SK-N-SH (cell line): ENCODE data around the gene CRACR2A. TPM values are rescaled to one million over a fixed set of nuclear protein-coding genes. Genes with fewer than 3 reads are reported as not detected.

ENCODE experiments used
- CTCF ChIA-PET: fragments of 300-600, 350-600 bp; formaldehyde crosslinking; extraction: SDS; loops from one replicate; lab custom pipeline; 2021; lab: Yijun Ruan, JAX
- POLR2A ChIA-PET: fragments of 350-600 bp; sonication (Branson Sonifier 250); formaldehyde crosslinking; extraction: SDS; loops from one replicate; lab custom pipeline; 2020; ENCODE audit warnings: antibody characterized with exemption, inconsistent platforms; lab: Yijun Ruan, JAX
- DNase-seq: peaks from one replicate; pipeline ENCODE4 v3.0.0; 2012
- H2AFZ ChIP-seq: fragments of 200-600 bp; sonication (generic); 2 replicates; pipeline ENCODE4 v1.8.1; 2016; ENCODE audit warnings: antibody characterized with exemption, mild to moderate bottlenecking, low read depth
- H3F3A ChIP-seq: fragments of 200-600 bp; sonication (generic); replicated peaks from 2 replicates; pipeline ENCODE3; 2016; ENCODE audit warnings: antibody characterized with exemption, mild to moderate bottlenecking; ENCODE audit not compliant: insufficient read depth
- H3K27ac ChIP-seq, 2 experiments: fragments of 200-500 bp in 1 of 2; fragments of 200-600 bp in 1 of 2; sonication (Bioruptor generic) in 1 of 2; sonication (generic), shearing (Covaris generic) in 1 of 2; 2 replicates each; pipeline versions ENCODE4 v1.5.1 to v1.6.1; 2014 to 2016; ENCODE audit warnings: low read depth in 2 of 2, inconsistent platforms in 1 of 2, low read length in 1 of 2, mild to moderate bottlenecking in 1 of 2, mixed read lengths in 1 of 2
- H3K27me3 ChIP-seq: fragments of 200-600 bp; sonication (generic), shearing (Covaris generic); 2 replicates; pipeline ENCODE4 v1.6.1; 2016; ENCODE audit warnings: mixed run types; ENCODE audit not compliant: insufficient read depth
- H3K36me3 ChIP-seq, 2 experiments: fragments of 200-500 bp in 1 of 2; fragments of 200-600 bp in 1 of 2; sonication (Bioruptor generic) in 1 of 2; sonication (generic) in 1 of 2; replicated peaks in 1 of 2; 2 replicates each; pipeline versions ENCODE3 to v1.5.1; 2014 to 2016; ENCODE audit warnings: low read length in 1 of 2, mild to moderate bottlenecking in 1 of 2; ENCODE audit not compliant: insufficient read depth in 2 of 2, control insufficient read depth in 1 of 2
- H3K4me1 ChIP-seq, 2 experiments: fragments of 200-500 bp in 1 of 2; fragments of 200-600 bp in 1 of 2; sonication (Bioruptor generic) in 1 of 2; sonication (generic), shearing (Covaris generic) in 1 of 2; 2 replicates each; pipeline versions ENCODE4 v1.5.1 to v1.6.1; 2014 to 2016; ENCODE audit warnings: low read depth in 1 of 2, low read length in 1 of 2, mixed run types in 1 of 2; ENCODE audit not compliant: insufficient read depth in 2 of 2, control insufficient read depth in 1 of 2
- H3K4me2 ChIP-seq: fragments of 200-600 bp; sonication (generic), shearing (Covaris generic); 2 replicates; pipeline ENCODE4 v1.6.1; 2017; ENCODE audit warnings: mixed run types
- H3K4me3 ChIP-seq, 2 experiments: fragments of 200-500 bp in 1 of 2; fragments of 200-600 bp in 1 of 2; sonication (Bioruptor generic) in 1 of 2; sonication (generic), shearing (Covaris generic) in 1 of 2; 2 replicates each; pipeline versions ENCODE4 v1.5.1 to v1.8.1; 2014 to 2016; ENCODE audit warnings: low read depth in 2 of 2, inconsistent platforms in 1 of 2, low read length in 1 of 2, mild to moderate bottlenecking in 1 of 2, mixed read lengths in 1 of 2, moderate library complexity in 1 of 2
- H3K79me2 ChIP-seq: fragments of 200-600 bp; sonication (generic); 2 replicates; pipeline ENCODE4 v1.8.1; 2017; ENCODE audit warnings: mild to moderate bottlenecking; ENCODE audit not compliant: insufficient read depth
- H3K9ac ChIP-seq: fragments of 200-600 bp; sonication (generic); 2 replicates; pipeline ENCODE4 v1.6.1; 2017; ENCODE audit warnings: mixed run types
- H3K9me2 ChIP-seq: fragments of 200-600 bp; sonication (generic); 2 replicates; pipeline ENCODE4 v1.6.1; 2017; ENCODE audit warnings: mixed run types
- H3K9me3 ChIP-seq: fragments of 200-600 bp; sonication (generic); 2 replicates; pipeline ENCODE4 v1.6.1; 2017; ENCODE audit warnings: mixed run types, mild to moderate bottlenecking, moderate library complexity
- H4K20me1 ChIP-seq: fragments of 200-600 bp; sonication (generic); 2 replicates; pipeline ENCODE4 v1.6.1; 2017; ENCODE audit warnings: mild to moderate bottlenecking, mixed run types; ENCODE audit not compliant: insufficient read depth
- CHD2 ChIP-seq: fragments of 150-350 bp; IDR thresholded peaks from 2 replicates; pipeline ENCODE4 v1.6.1; 2018; ENCODE audit warnings: low read length; ENCODE audit not compliant: partially characterized antibody
- EZH2phosphoT487 ChIP-seq: fragments of 200-600 bp; sonication (generic); IDR thresholded peaks from 2 replicates; pipeline ENCODE4 v1.6.1; 2017; ENCODE audit warnings: low read depth, mixed run types, mild to moderate bottlenecking, antibody characterized with exemption, moderate library complexity, borderline replicate concordance
- GATA2 ChIP-seq: sonication (generic); formaldehyde crosslinking; IDR thresholded peaks from 2 replicates; pipeline ENCODE4 v1.5.0; 2020; ENCODE audit warnings: mild to moderate bottlenecking, missing genetic modification reagents
- JUND ChIP-seq: IDR thresholded peaks from 2 replicates; pipeline ENCODE4 v1.4.0; 2012
- MXI1 ChIP-seq: IDR thresholded peaks from 2 replicates; pipeline ENCODE4 v1.6.1; 2012; ENCODE audit warnings: mild to moderate bottlenecking, low read depth, low read length, improper control_type of control experiment
- NFIC ChIP-seq: IDR thresholded peaks from 2 replicates; pipeline ENCODE4 v1.4.0; 2012; ENCODE audit warnings: borderline replicate concordance
- NRF1 ChIP-seq: IDR thresholded peaks from 2 replicates; pipeline ENCODE4 v1.6.1; 2012; ENCODE audit warnings: low read depth, mild to moderate bottlenecking, low read length
- RAD21 ChIP-seq: IDR thresholded peaks from 2 replicates; pipeline ENCODE4 v1.6.1; 2012; ENCODE audit warnings: mild to moderate bottlenecking, low read length
- RCOR1 ChIP-seq: fragments of 150-350 bp; IDR thresholded peaks from 2 replicates; pipeline ENCODE4 v1.6.1; 2017; ENCODE audit warnings: antibody characterized with exemption, low read length
- TEAD4 ChIP-seq: IDR thresholded peaks from 2 replicates; pipeline ENCODE4 v1.4.0; 2012; ENCODE audit warnings: mild to moderate bottlenecking, borderline replicate concordance; ENCODE audit not compliant: insufficient read depth
- USF2 ChIP-seq: fragments of 150-350 bp; IDR thresholded peaks from 2 replicates; pipeline ENCODE4 v1.6.1; 2017; ENCODE audit warnings: antibody characterized with exemption, low read length, low read depth, borderline replicate concordance
- YY1 ChIP-seq: IDR thresholded peaks from 2 replicates; pipeline ENCODE4 v1.4.0; 2012; ENCODE audit warnings: low read depth, mild to moderate bottlenecking
- WGBS: methylation state at CpG from one replicate; pipeline ENCODE4 v1.1.6; 2017; ENCODE audit warnings: low lambda C conversion rate; 5-methylcytosine and 5-hydroxymethylcytosine counted together
- polyA plus RNA-seq, 3 experiments: library from polyadenylated mRNA; depleted of rRNA; stranded (reverse); fragments of >200 nt; gene quantifications; 2 replicates each; pipeline ENCODE4 v1.2.3, GENCODE V29; 2012
- TF ChIP-seq, protein P1 (sequence below): IDR thresholded peaks from 2 replicates; pipeline ENCODE4 v1.4.0; 2012; ENCODE audit warnings: low read depth
- TF ChIP-seq, protein P2 (sequence below): IDR thresholded peaks from 2 replicates; pipeline ENCODE4 v1.4.0; 2012; ENCODE audit warnings: low read depth, borderline replicate concordance
- TF ChIP-seq, protein P3 (sequence below): IDR thresholded peaks from 2 replicates; pipeline ENCODE4 v1.4.0; 2012; ENCODE audit warnings: low read depth, borderline replicate concordance
- TF ChIP-seq, protein P4 (sequence below): fragments of 150-350 bp; IDR thresholded peaks from 2 replicates; pipeline ENCODE4 v1.6.1; 2016; ENCODE audit warnings: mild to moderate bottlenecking, low read depth, low read length
- TF ChIP-seq, protein P5 (sequence below): fragments of 200-600 bp; sonication (generic); IDR thresholded peaks from 2 replicates; pipeline ENCODE4 v1.6.1; 2017; ENCODE audit warnings: antibody characterized with exemption, mild to moderate bottlenecking, moderate library complexity

Gene CRACR2A
- polyA plus RNA-seq, 1 of the 3 experiments (the other 2 are of a cell fraction): 0.12 TPM

GRCh38 chr12:3735432-3735831 is 17.5 kb downstream of the CRACR2A start:
- Histone ChIP-seq H4K20me1 (no peaks in the 10 kb centered on the region), H3K4me2 (no peak overlapping the region), H2AFZ (no peak overlapping the region), H3K4me1 (no peaks in the 10 kb centered on the region), H3K9ac (no peak overlapping the region), H3K36me3 (no peaks in the 10 kb centered on the region), H3K9me3 (no peaks in the 10 kb centered on the region), H3K27ac (no peak overlapping the region), H3K9me2 (no peaks in the 10 kb centered on the region), H3K4me3 (no peak overlapping the region), H3K27me3 (peaks cover 6% of the 10 kb centered on the region; the same call in 1 of the 2 replicates), H3F3A (no peaks in the 10 kb centered on the region)
- POLR2A ChIA-PET: no interaction called here
- TF ChIP-seq RAD21 (no peak), JUND (no peak), EZH2phosphoT487 (no peak), CHD2 (no peak), USF2 (no peak), TEAD4 (no peak), GATA2 (CRISPR knock-in tag) (no peak), RCOR1 (no peak), NFIC (no peak), NRF1 (no peak), YY1 (no peak), MXI1 (no peak)
- TF ChIP-seq, protein P1, sequence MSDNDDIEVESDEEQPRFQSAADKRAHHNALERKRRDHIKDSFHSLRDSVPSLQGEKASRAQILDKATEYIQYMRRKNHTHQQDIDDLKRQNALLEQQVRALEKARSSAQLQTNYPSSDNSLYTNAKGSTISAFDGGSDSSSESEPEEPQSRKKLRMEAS: no peak
- TF ChIP-seq, protein P2, sequence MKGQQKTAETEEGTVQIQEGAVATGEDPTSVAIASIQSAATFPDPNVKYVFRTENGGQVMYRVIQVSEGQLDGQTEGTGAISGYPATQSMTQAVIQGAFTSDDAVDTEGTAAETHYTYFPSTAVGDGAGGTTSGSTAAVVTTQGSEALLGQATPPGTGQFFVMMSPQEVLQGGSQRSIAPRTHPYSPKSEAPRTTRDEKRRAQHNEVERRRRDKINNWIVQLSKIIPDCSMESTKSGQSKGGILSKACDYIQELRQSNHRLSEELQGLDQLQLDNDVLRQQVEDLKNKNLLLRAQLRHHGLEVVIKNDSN: no peak
- TF ChIP-seq, protein P3, sequence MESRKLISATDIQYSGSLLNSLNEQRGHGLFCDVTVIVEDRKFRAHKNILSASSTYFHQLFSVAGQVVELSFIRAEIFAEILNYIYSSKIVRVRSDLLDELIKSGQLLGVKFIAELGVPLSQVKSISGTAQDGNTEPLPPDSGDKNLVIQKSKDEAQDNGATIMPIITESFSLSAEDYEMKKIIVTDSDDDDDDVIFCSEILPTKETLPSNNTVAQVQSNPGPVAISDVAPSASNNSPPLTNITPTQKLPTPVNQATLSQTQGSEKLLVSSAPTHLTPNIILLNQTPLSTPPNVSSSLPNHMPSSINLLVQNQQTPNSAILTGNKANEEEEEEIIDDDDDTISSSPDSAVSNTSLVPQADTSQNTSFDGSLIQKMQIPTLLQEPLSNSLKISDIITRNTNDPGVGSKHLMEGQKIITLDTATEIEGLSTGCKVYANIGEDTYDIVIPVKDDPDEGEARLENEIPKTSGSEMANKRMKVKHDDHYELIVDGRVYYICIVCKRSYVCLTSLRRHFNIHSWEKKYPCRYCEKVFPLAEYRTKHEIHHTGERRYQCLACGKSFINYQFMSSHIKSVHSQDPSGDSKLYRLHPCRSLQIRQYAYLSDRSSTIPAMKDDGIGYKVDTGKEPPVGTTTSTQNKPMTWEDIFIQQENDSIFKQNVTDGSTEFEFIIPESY: no peak
- TF ChIP-seq, protein P4, sequence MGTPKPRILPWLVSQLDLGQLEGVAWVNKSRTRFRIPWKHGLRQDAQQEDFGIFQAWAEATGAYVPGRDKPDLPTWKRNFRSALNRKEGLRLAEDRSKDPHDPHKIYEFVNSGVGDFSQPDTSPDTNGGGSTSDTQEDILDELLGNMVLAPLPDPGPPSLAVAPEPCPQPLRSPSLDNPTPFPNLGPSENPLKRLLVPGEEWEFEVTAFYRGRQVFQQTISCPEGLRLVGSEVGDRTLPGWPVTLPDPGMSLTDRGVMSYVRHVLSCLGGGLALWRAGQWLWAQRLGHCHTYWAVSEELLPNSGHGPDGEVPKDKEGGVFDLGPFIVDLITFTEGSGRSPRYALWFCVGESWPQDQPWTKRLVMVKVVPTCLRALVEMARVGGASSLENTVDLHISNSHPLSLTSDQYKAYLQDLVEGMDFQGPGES: no peak
- TF ChIP-seq, protein P5, sequence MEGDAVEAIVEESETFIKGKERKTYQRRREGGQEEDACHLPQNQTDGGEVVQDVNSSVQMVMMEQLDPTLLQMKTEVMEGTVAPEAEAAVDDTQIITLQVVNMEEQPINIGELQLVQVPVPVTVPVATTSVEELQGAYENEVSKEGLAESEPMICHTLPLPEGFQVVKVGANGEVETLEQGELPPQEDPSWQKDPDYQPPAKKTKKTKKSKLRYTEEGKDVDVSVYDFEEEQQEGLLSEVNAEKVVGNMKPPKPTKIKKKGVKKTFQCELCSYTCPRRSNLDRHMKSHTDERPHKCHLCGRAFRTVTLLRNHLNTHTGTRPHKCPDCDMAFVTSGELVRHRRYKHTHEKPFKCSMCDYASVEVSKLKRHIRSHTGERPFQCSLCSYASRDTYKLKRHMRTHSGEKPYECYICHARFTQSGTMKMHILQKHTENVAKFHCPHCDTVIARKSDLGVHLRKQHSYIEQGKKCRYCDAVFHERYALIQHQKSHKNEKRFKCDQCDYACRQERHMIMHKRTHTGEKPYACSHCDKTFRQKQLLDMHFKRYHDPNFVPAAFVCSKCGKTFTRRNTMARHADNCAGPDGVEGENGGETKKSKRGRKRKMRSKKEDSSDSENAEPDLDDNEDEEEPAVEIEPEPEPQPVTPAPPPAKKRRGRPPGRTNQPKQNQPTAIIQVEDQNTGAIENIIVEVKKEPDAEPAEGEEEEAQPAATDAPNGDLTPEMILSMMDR: no peak
- TF ChIP-seq, all 33 proteins: peak for 0
- 67% methylated on average over 3 of the region's 4 CpGs for WGBS
- DNase-seq: no peak
- H3K79me2 ChIP-seq: no peaks in the 10 kb centered on the region
- CTCF ChIA-PET: interaction anchor here (1.3 kb wide), 1 partner anchor 434 kb away, joined by 4 read pairs; no protein-coding TSS in a partner anchor
